ENCODE results near the gene PTPRK.

The PTPRK gene

GRCh38 chr6:128520436-128521281 is at the start of gene PTPRK:
PTPRK (minus strand) TSS chr6:128520599; CDS start chr6:128520358, 241 bp downstream.
- Histone ChIP-seq H3K4me1 (ENCODE audit: control insufficient read depth, insufficient read depth, low read length) (peaks cover 23% of the 10 kb centered on the region), H3K36me3 (ENCODE audit: control insufficient read depth, insufficient read depth, low read length) (no peaks in the 10 kb centered on the region), H3K27me3 (ENCODE audit: control insufficient read depth, insufficient read depth, low read length) (no peaks in the 10 kb centered on the region), H3K4me3 (ENCODE audit: low read depth, low read length) (peak within 1 kb of the TSS; percentile 77), H3K9me3 (ENCODE audit: control insufficient read depth, insufficient read depth, low read depth, low read length) (no peaks in the 10 kb centered on the region), H3K27ac (ENCODE audit: low read depth, low read length) (peak within 1 kb of the TSS; percentile 98), H3K9ac (ENCODE audit: low read length) (peak within 1 kb of the TSS; percentile 98)

- H3K36me3 ChIP-seq (ENCODE audit: control insufficient read depth, insufficient read depth, low read length), result no peaks in the 10 kb centered on the region
- H3K27ac ChIP-seq (ENCODE audit: low read depth, low read length), result no peak overlapping the region
- H3K9ac ChIP-seq (ENCODE audit: low read length), result no peak overlapping the region
- no peaks in the 10 kb centered on the region for H3K27me3 ChIP-seq (ENCODE audit: control insufficient read depth, insufficient read depth, low read length)
- H3K4me3 ChIP-seq (ENCODE audit: low read depth, low read length), result no peak overlapping the region
- peaks cover 14% of the 10 kb centered on the region for H3K4me1 ChIP-seq (ENCODE audit: control insufficient read depth, insufficient read depth, low read length)
- peaks cover 12% of the 10 kb centered on the region; the same call in 1 of the 2 replicates for H3K9me3 ChIP-seq (ENCODE audit: control insufficient read depth, insufficient read depth, low read depth, low read length)
Measured at GRCh38 chr6:128567029-128567428, 46.6 kb upstream of the PTPRK start.

- Histone ChIP-seq H3K9ac (ENCODE audit: low read length) (no peak overlapping the region), H3K27me3 (ENCODE audit: control insufficient read depth, insufficient read depth, low read length) (no peaks in the 10 kb centered on the region), H3K27ac (ENCODE audit: low read depth, low read length) (no peak overlapping the region), H3K9me3 (ENCODE audit: control insufficient read depth, insufficient read depth, low read depth, low read length) (no peaks in the 10 kb centered on the region; the same call in 1 of the 2 replicates), H3K4me1 (ENCODE audit: control insufficient read depth, insufficient read depth, low read length) (no peaks in the 10 kb centered on the region), H3K4me3 (ENCODE audit: low read depth, low read length) (no peak overlapping the region), H3K36me3 (ENCODE audit: control insufficient read depth, insufficient read depth, low read length) (no peaks in the 10 kb centered on the region)
Measured at GRCh38 chr6:128560966-128561365, 40.6 kb upstream of the PTPRK start.

- Histone ChIP-seq H3K27ac (ENCODE audit: low read depth, low read length) (no peak overlapping the region), H3K9ac (ENCODE audit: low read length) (no peak overlapping the region), H3K36me3 (ENCODE audit: control insufficient read depth, insufficient read depth, low read length) (no peaks in the 10 kb centered on the region), H3K9me3 (ENCODE audit: control insufficient read depth, insufficient read depth, low read depth, low read length) (no peaks in the 10 kb centered on the region), H3K4me1 (ENCODE audit: control insufficient read depth, insufficient read depth, low read length) (no peaks in the 10 kb centered on the region), H3K4me3 (ENCODE audit: low read depth, low read length) (no peak overlapping the region), H3K27me3 (ENCODE audit: control insufficient read depth, insufficient read depth, low read length) (no peaks in the 10 kb centered on the region)
Measured at GRCh38 chr6:128558924-128559323, 38.5 kb upstream of the PTPRK start.

GRCh38 chr6:128558021-128558420 is 37.6 kb upstream of the PTPRK start:
- Histone ChIP-seq H3K27me3 (ENCODE audit: control insufficient read depth, insufficient read depth, low read length) (no peaks in the 10 kb centered on the region), H3K36me3 (ENCODE audit: control insufficient read depth, insufficient read depth, low read length) (no peaks in the 10 kb centered on the region), H3K4me3 (ENCODE audit: low read depth, low read length) (no peak overlapping the region), H3K9me3 (ENCODE audit: control insufficient read depth, insufficient read depth, low read depth, low read length) (no peaks in the 10 kb centered on the region), H3K9ac (ENCODE audit: low read length) (no peak overlapping the region), H3K27ac (ENCODE audit: low read depth, low read length) (no peak overlapping the region), H3K4me1 (ENCODE audit: control insufficient read depth, insufficient read depth, low read length) (no peaks in the 10 kb centered on the region)

GRCh38 chr6:128557081-128557480 is 36.7 kb upstream of the PTPRK start:
- Histone ChIP-seq H3K4me3 (ENCODE audit: low read depth, low read length) (no peak overlapping the region), H3K36me3 (ENCODE audit: control insufficient read depth, insufficient read depth, low read length) (no peaks in the 10 kb centered on the region), H3K4me1 (ENCODE audit: control insufficient read depth, insufficient read depth, low read length) (no peaks in the 10 kb centered on the region), H3K9ac (ENCODE audit: low read length) (no peak overlapping the region), H3K27me3 (ENCODE audit: control insufficient read depth, insufficient read depth, low read length) (no peaks in the 10 kb centered on the region), H3K27ac (ENCODE audit: low read depth, low read length) (no peak overlapping the region), H3K9me3 (ENCODE audit: control insufficient read depth, insufficient read depth, low read depth, low read length) (no peaks in the 10 kb centered on the region)

- no peaks in the 10 kb centered on the region for H3K27me3 ChIP-seq (ENCODE audit: control insufficient read depth, insufficient read depth, low read length)
Measured at GRCh38 chr6:128554302-128554701, 33.9 kb upstream of the PTPRK start.

GRCh38 chr6:128541261-128541660 is 20.9 kb upstream of the PTPRK start:
- Histone ChIP-seq H3K4me1 (ENCODE audit: control insufficient read depth, insufficient read depth, low read length) (no peaks in the 10 kb centered on the region), H3K4me3 (ENCODE audit: low read depth, low read length) (no peak overlapping the region)

More at GRCh38 chr6:128554302-128554701, 33.9 kb upstream of the PTPRK start:
- Histone ChIP-seq H3K4me1 (ENCODE audit: control insufficient read depth, insufficient read depth, low read length) (no peaks in the 10 kb centered on the region), H3K9ac (ENCODE audit: low read length) (no peak overlapping the region), H3K27ac (ENCODE audit: low read depth, low read length) (no peak overlapping the region), H3K36me3 (ENCODE audit: control insufficient read depth, insufficient read depth, low read length) (no peaks in the 10 kb centered on the region), H3K9me3 (ENCODE audit: control insufficient read depth, insufficient read depth, low read depth, low read length) (no peaks in the 10 kb centered on the region), H3K4me3 (ENCODE audit: low read depth, low read length) (no peak overlapping the region)

GRCh38 chr6:128538763-128539162 is 18.4 kb upstream of the PTPRK start:
- H3K27ac ChIP-seq (ENCODE audit: low read depth, low read length), result no peak overlapping the region
- H3K9me3 ChIP-seq (ENCODE audit: control insufficient read depth, insufficient read depth, low read depth, low read length), result no peaks in the 10 kb centered on the region
- H3K9ac ChIP-seq (ENCODE audit: low read length), result no peak overlapping the region
- no peaks in the 10 kb centered on the region for H3K4me1 ChIP-seq (ENCODE audit: control insufficient read depth, insufficient read depth, low read length)
- no peaks in the 10 kb centered on the region for H3K36me3 ChIP-seq (ENCODE audit: control insufficient read depth, insufficient read depth, low read length)
- no peak overlapping the region for H3K4me3 ChIP-seq (ENCODE audit: low read depth, low read length)
- H3K27me3 ChIP-seq (ENCODE audit: control insufficient read depth, insufficient read depth, low read length), result no peaks in the 10 kb centered on the region

More at GRCh38 chr6:128541261-128541660, 20.9 kb upstream of the PTPRK start:
- Histone ChIP-seq H3K27ac (ENCODE audit: low read depth, low read length) (no peak overlapping the region), H3K9me3 (ENCODE audit: control insufficient read depth, insufficient read depth, low read depth, low read length) (no peaks in the 10 kb centered on the region), H3K36me3 (ENCODE audit: control insufficient read depth, insufficient read depth, low read length) (no peaks in the 10 kb centered on the region), H3K27me3 (ENCODE audit: control insufficient read depth, insufficient read depth, low read length) (no peaks in the 10 kb centered on the region), H3K9ac (ENCODE audit: low read length) (no peak overlapping the region)

GRCh38 chr6:128532827-128533226 is 12.4 kb upstream of the PTPRK start:
- Histone ChIP-seq H3K4me3 (ENCODE audit: low read depth, low read length) (no peak overlapping the region), H3K4me1 (ENCODE audit: control insufficient read depth, insufficient read depth, low read length) (no peaks in the 10 kb centered on the region), H3K27me3 (ENCODE audit: control insufficient read depth, insufficient read depth, low read length) (no peaks in the 10 kb centered on the region), H3K9me3 (ENCODE audit: control insufficient read depth, insufficient read depth, low read depth, low read length) (no peaks in the 10 kb centered on the region), H3K36me3 (ENCODE audit: control insufficient read depth, insufficient read depth, low read length) (no peaks in the 10 kb centered on the region), H3K9ac (ENCODE audit: low read length) (no peak overlapping the region), H3K27ac (ENCODE audit: low read depth, low read length) (no peak overlapping the region)

- no peaks in the 10 kb centered on the region for H3K9me3 ChIP-seq (ENCODE audit: control insufficient read depth, insufficient read depth, low read depth, low read length)
- no peaks in the 10 kb centered on the region for H3K27me3 ChIP-seq (ENCODE audit: control insufficient read depth, insufficient read depth, low read length)
- no peak overlapping the region for H3K9ac ChIP-seq (ENCODE audit: low read length)
- no peak overlapping the region for H3K4me3 ChIP-seq (ENCODE audit: low read depth, low read length)
- no peaks in the 10 kb centered on the region for H3K4me1 ChIP-seq (ENCODE audit: control insufficient read depth, insufficient read depth, low read length)
- H3K36me3 ChIP-seq (ENCODE audit: control insufficient read depth, insufficient read depth, low read length), result no peaks in the 10 kb centered on the region
- H3K27ac ChIP-seq (ENCODE audit: low read depth, low read length), result no peak overlapping the region
Measured at GRCh38 chr6:128532136-128532535, 11.7 kb upstream of the PTPRK start.

Measured in HUES6 (cell line).